Kidney (tissue), 14 donors: ENCODE results near the gene GABARAPL1. TPM values are rescaled to one million over a fixed set of nuclear protein-coding genes. Genes with fewer than 3 reads are reported as not detected.
A peak's percentile ranks its signal among the peaks of the same experiment; 100 is the strongest.

ENCODE experiments used
- DNase-seq, 5 donors: peaks; one replicate each; pipeline ENCODE4 v3.0.0-alpha.2; 2013 to 2020
- FAIRE-seq: peaks from 2 replicates; lab custom pipeline; 2012; peaks lifted over from hg19 to GRCh38; lab: Jason Lieb, UNC
- H3K27ac ChIP-seq, 2 donors: one replicate each; pipeline ENCODE4 v1.7.0; 2013; ENCODE audit warnings: low read depth in 2 of 2, low read length in 2 of 2, inconsistent platforms in 1 of 2
- H3K27me3 ChIP-seq: one replicate; pipeline ENCODE4 v1.7.1; 2013; ENCODE audit warnings: low read length, inconsistent platforms; ENCODE audit not compliant: control insufficient read depth, insufficient read depth
- H3K36me3 ChIP-seq, 3 donors: one replicate each; pipeline versions ENCODE4 v1.7.0 to v1.7.1; 2013; ENCODE audit warnings: low read length in 3 of 3, control low read depth in 1 of 3, inconsistent platforms in 1 of 3; ENCODE audit not compliant: insufficient read depth in 3 of 3, control insufficient read depth in 2 of 3
- H3K4me1 ChIP-seq, 3 donors: one replicate each; pipeline versions ENCODE4 v1.7.0 to v1.7.1; 2013; ENCODE audit warnings: low read length in 3 of 3, inconsistent platforms in 1 of 3, low read depth in 1 of 3; ENCODE audit not compliant: control insufficient read depth in 2 of 3, insufficient read depth in 2 of 3
- H3K4me3 ChIP-seq, 3 donors: one replicate each; pipeline versions ENCODE4 v1.7.0 to v1.8.1; 2013; ENCODE audit warnings: low read length in 3 of 3, control low read depth in 1 of 3, inconsistent platforms in 1 of 3
- H3K9ac ChIP-seq, 3 donors: one replicate each; pipeline versions ENCODE4 v1.7.0 to v1.7.1; 2013; ENCODE audit warnings: low read length in 3 of 3, control low read depth in 1 of 3, inconsistent platforms in 1 of 3
- H3K9me3 ChIP-seq, 3 donors: one replicate each; pipeline versions ENCODE4 v1.7.0 to v1.7.1; 2013; ENCODE audit warnings: low read length in 3 of 3, control low read depth in 1 of 3, inconsistent platforms in 1 of 3; ENCODE audit not compliant: control insufficient read depth in 2 of 3, insufficient read depth in 1 of 3
- intact Hi-C: fragments of 100-400 bp; cut with DNase I; formaldehyde crosslinking; loops from one replicate; pipeline ENCODE4 v1.11.1; 2022
- polyA plus RNA-seq: library from polyadenylated mRNA; stranded (reverse); fragments of 350-450 nt; fragmentation: Illumina TruSeq; extraction: RNeasy Lipid Tissue Mini Kit (QIAGEN cat#74804); gene quantifications from one replicate; pipeline ENCODE4 v1.2.3, GENCODE V29; 2014; ENCODE audit warnings: low read depth, low replicate concordance; ENCODE audit not compliant: insufficient read depth
- total RNA-seq: library from RNA; stranded (reverse); fragmentation: NEBNext Ultra II Directional; extraction: Animal tissue kit (Norgen Biotek cat#: 25700); gene quantifications from one replicate; pipeline ENCODE4 v1.2.1, GENCODE V29; 2021
- TF ChIP-seq, protein P1 (sequence below): IDR thresholded peaks from 3 replicates; pipeline ENCODE4 v1.5.1; 2012; ENCODE audit warnings: mild to moderate bottlenecking, moderate library complexity, borderline replicate concordance; ENCODE audit not compliant: insufficient read depth; ENCODE audit errors: extremely low read depth
- donor health status: control.
- donor health status: control.
- donor health status: control.
- donor health status: control.
- donor health status: control.
- donor health status: DM: yes; HTN: yes; CAD: no.
- donor health status: Normal renal cell carcinoma (clear cell type).

GABARAPL1 gene
- total and polyA plus RNA-seq, 2 donors from 2014 or later = 142 to 454 TPM

DNA sequence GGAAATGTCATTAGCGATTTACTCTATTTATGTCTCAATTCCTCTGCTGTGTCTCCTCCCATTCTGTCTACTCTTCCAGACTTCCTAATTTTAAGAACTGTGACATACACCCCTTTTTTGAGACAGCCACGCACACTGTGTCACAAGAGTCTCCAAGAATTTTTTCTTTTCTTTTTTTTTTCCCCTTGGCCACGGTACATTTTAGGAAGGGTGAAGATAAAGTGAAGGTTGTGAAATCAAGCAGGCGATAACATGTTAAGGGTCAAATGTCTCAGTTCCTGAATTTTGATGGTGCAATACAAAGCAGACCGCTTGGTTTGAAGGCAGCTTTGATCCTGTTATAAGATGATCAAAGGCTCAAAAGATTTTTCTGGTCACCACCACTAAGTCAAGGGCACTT, 45.1 kb upstream of the GABARAPL1 start:
- Histone ChIP-seq H3K27ac (no peak overlapping the region), H3K9ac (no peak overlapping the region), H3K4me1 (no peaks in the 10 kb centered on the region), H3K27me3 (no peaks in the 10 kb centered on the region), H3K4me3 (no peak overlapping the region), H3K9me3 (no peaks in the 10 kb centered on the region), H3K36me3 (no peaks in the 10 kb centered on the region)
- TF ChIP-seq, protein P1, sequence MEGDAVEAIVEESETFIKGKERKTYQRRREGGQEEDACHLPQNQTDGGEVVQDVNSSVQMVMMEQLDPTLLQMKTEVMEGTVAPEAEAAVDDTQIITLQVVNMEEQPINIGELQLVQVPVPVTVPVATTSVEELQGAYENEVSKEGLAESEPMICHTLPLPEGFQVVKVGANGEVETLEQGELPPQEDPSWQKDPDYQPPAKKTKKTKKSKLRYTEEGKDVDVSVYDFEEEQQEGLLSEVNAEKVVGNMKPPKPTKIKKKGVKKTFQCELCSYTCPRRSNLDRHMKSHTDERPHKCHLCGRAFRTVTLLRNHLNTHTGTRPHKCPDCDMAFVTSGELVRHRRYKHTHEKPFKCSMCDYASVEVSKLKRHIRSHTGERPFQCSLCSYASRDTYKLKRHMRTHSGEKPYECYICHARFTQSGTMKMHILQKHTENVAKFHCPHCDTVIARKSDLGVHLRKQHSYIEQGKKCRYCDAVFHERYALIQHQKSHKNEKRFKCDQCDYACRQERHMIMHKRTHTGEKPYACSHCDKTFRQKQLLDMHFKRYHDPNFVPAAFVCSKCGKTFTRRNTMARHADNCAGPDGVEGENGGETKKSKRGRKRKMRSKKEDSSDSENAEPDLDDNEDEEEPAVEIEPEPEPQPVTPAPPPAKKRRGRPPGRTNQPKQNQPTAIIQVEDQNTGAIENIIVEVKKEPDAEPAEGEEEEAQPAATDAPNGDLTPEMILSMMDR = no peak
- FAIRE-seq (no peak), DNase-seq (no peak)
- intact Hi-C loops = no loop called here

DNA sequence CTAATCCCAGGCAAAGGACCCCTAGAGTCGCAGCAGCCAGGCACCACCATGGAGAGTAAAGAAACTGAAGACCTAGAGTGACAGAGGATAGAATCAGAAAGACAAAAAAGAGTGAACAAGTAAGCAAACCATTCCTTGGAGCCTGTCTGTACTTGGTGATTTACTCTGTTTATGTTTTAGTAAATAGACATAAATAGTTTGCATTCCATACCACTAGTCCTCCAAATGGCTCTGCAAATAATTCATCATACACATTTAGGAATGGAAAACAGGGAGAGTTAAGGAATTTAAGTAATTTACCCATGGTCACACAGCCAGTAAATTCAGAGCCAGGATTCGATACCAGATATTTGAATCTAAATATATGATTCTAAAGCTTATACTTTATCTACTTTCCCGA, 43.6 kb upstream of the GABARAPL1 start:
- TF ChIP-seq, protein P1 = no peak
- Histone ChIP-seq H3K9ac (no peak overlapping the region), H3K27ac (no peak overlapping the region), H3K9me3 (no peaks in the 10 kb centered on the region), H3K27me3 (no peaks in the 10 kb centered on the region), H3K4me1 (no peaks in the 10 kb centered on the region), H3K4me3 (no peak overlapping the region), H3K36me3 (no peaks in the 10 kb centered on the region)
- DNase-seq (peak in 1 of 5 donors; percentile 16), FAIRE-seq (no peak)
- intact Hi-C loops = no loop called here

DNA sequence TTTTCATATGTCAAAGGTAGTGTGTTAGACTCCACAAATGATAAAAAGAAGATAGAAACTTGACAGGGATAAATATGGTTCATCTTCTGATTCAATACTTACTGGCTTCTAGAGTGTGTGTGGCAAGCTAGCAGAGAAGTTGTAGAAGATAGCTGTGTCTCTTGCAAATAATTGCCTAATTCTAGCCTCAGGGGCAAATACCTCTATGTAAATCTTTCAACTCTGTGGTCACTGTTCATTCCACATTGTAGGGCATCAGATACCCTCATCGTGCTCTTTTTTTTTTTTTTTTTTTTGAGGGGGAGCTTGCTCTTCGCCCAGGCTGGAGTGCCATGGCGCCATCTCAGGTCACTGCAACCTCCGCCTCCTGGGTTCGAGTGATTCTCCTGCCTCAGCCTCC, 42.5 kb upstream of the GABARAPL1 start:
- TF ChIP-seq, protein P1 = no peak
- DNase-seq (no peak), FAIRE-seq (no peak)
- Histone ChIP-seq H3K27ac (no peak overlapping the region), H3K4me1 (no peaks in the 10 kb centered on the region), H3K27me3 (no peaks in the 10 kb centered on the region), H3K9ac (no peak overlapping the region), H3K4me3 (no peak overlapping the region), H3K36me3 (no peaks in the 10 kb centered on the region), H3K9me3 (no peaks in the 10 kb centered on the region)
- intact Hi-C loops = no loop called here
